A673 (cell line): ENCODE data around the gene PHIP.

ENCODE experiments used
- CTCF ChIP-seq: fragments of 300-800, 200-600 bp; sonication (generic); conservative IDR thresholded peaks from 2 replicates; pipeline ENCODE4 v1.5.1; 2017; ENCODE audit warnings: low read depth, mild to moderate bottlenecking, antibody characterized with exemption, low read length, moderate library complexity, mixed read lengths
- EZH2 ChIP-seq: fragments of 200-600 bp; sonication (generic); IDR thresholded peaks from 2 replicates; pipeline ENCODE4 v1.6.1; 2017; ENCODE audit warnings: borderline replicate concordance, low read depth, mild to moderate bottlenecking, mixed read lengths, antibody characterized with exemption, low read length; ENCODE audit not compliant: poor library complexity, severe bottlenecking

- no peak for TF ChIP-seq CTCF
- TF ChIP-seq EZH2: no peak
Measured at GRCh38 chr6:79030511-79030910, 47.5 kb downstream of the PHIP start.
